OCI-LY7 (cell line): Measurements from ENCODE around the gene NABP2.
"Not testable (repeated sequence)": the region's sequence is repeated elsewhere in the genome, so short reads cannot be mapped to it uniquely, and the experiment has no call there.

Experiments used
- EZH2phosphoT487 ChIP-seq: fragments of 200-600 bp; sonication (generic); IDR thresholded peaks from 2 replicates; pipeline ENCODE4 v1.6.1; 2018; ENCODE audit warnings: low read depth, borderline replicate concordance, mild to moderate bottlenecking, mixed run types, antibody characterized with exemption, low read length, moderate library complexity, mixed read lengths
- TF ChIP-seq, protein P1 (sequence below): fragments of 200-600 bp; sonication (generic); conservative IDR thresholded peaks from 2 replicates; pipeline ENCODE4 v1.5.1; 2014; ENCODE audit warnings: mild to moderate bottlenecking, antibody characterized with exemption, low read length, moderate library complexity, mixed read lengths

DNA sequence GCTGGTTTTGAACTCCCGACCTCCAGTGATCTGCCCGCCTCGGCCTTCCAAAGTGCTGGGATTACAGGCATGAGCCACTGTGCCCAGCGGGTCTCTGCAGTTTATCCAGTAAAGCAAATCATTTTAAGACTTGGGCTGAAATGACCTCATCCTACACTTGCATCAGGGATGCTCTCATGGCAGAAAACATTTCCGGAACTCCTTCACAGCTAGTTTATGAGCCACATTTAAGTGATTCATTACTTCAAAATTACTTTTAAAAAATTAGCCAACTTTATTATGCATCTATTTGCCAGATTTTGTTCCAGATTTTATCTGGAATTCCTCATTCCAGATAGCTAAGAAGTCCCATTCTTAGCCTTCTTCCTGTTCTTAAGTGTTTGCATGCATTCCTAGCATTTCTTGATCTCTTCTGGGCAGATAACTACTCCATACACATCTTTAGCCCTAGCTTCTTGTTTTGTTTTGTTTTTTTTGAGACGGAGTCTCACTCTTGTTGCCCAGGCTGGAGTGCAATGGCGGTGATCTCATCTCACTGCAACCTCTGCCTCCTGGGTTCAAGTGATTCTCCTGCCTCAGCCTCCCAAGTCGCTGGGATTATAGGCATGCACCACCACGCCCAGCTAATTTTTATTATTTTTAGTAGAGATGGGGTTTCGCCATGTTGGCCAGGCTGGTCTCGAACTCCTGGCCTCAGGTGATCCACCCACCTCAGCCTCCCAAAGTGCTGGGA lies 27.2 kb upstream of the NABP2 start:
- TF ChIP-seq, protein P1, sequence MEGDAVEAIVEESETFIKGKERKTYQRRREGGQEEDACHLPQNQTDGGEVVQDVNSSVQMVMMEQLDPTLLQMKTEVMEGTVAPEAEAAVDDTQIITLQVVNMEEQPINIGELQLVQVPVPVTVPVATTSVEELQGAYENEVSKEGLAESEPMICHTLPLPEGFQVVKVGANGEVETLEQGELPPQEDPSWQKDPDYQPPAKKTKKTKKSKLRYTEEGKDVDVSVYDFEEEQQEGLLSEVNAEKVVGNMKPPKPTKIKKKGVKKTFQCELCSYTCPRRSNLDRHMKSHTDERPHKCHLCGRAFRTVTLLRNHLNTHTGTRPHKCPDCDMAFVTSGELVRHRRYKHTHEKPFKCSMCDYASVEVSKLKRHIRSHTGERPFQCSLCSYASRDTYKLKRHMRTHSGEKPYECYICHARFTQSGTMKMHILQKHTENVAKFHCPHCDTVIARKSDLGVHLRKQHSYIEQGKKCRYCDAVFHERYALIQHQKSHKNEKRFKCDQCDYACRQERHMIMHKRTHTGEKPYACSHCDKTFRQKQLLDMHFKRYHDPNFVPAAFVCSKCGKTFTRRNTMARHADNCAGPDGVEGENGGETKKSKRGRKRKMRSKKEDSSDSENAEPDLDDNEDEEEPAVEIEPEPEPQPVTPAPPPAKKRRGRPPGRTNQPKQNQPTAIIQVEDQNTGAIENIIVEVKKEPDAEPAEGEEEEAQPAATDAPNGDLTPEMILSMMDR: not testable (repeated sequence)
- TF ChIP-seq EZH2phosphoT487: not testable (repeated sequence)
